Mesothelial cell of epicardium (in vitro differentiated cells): ENCODE measurements around the gene PECR. TPM values are rescaled to one million over a fixed set of nuclear protein-coding genes. Genes with fewer than 3 reads are reported as not detected.

Experiments used
- DNase-seq, 2 experiments: peaks; one replicate each; pipeline ENCODE4 v3.0.0; 2021; ENCODE audit warnings: low spot score in 2 of 2; ENCODE audit not compliant: unreplicated experiment in 2 of 2
- H3K27ac Mint-ChIP-seq: 2 replicates; pipeline ENCODE4 v1.8.0; 2021; ENCODE audit warnings: mixed read lengths
- H3K27me3 Mint-ChIP-seq: 2 replicates; pipeline ENCODE4 v1.8.0; 2021; ENCODE audit warnings: low read depth, mixed read lengths
- H3K36me3 Mint-ChIP-seq: 2 replicates; pipeline ENCODE4 v1.8.0; 2021; ENCODE audit warnings: mixed read lengths
- H3K4me1 Mint-ChIP-seq: 2 replicates; pipeline ENCODE4 v1.8.0; 2021; ENCODE audit warnings: mixed read lengths
- H3K4me3 Mint-ChIP-seq: 2 replicates; pipeline ENCODE4 v1.8.0; 2021; ENCODE audit warnings: mild to moderate bottlenecking, moderate library complexity, mixed read lengths
- H3K9me3 Mint-ChIP-seq: 2 replicates; pipeline ENCODE4 v1.8.0; 2021; ENCODE audit warnings: mixed read lengths
- CTCF ChIP-seq: fragments of 200-600 bp; sonication (generic); IDR thresholded peaks from one replicate; pipeline ENCODE4 v1.5.0; 2021; ENCODE audit warnings: antibody characterized with exemption; ENCODE audit not compliant: unreplicated experiment
- total RNA-seq: library from RNA; stranded (reverse); gene quantifications from 3 replicates; pipeline ENCODE4 v1.2.1, GENCODE V29; 2021

PECR gene
- total RNA-seq, 1 donor from 2014 or later: 9.3 TPM

- H3K27ac Mint-ChIP-seq: no peak overlapping the region
- H3K27me3 Mint-ChIP-seq: no peaks in the 10 kb centered on the region
- no peak for TF ChIP-seq CTCF
- H3K4me1 Mint-ChIP-seq: peaks cover 5% of the 10 kb centered on the region
- peaks cover 12% of the 10 kb centered on the region for H3K36me3 Mint-ChIP-seq
- DNase-seq: no peak
- H3K4me3 Mint-ChIP-seq: no peak overlapping the region
- H3K9me3 Mint-ChIP-seq: peaks cover 7% of the 10 kb centered on the region
Observed at GRCh38 chr2:216057688-216058193, 23.9 kb downstream of the PECR start.

GRCh38 chr2:216056739-216057138 lies 24.9 kb downstream of the PECR start:
- Mint-ChIP-seq H3K36me3 (peaks cover 15% of the 10 kb centered on the region), H3K9me3 (peaks cover 11% of the 10 kb centered on the region), H3K27ac (no peak overlapping the region), H3K4me1 (peaks cover 5% of the 10 kb centered on the region), H3K4me3 (no peak overlapping the region), H3K27me3 (no peaks in the 10 kb centered on the region)
- no peak for TF ChIP-seq CTCF
- no peak for DNase-seq

- Mint-ChIP-seq H3K27me3 (no peaks in the 10 kb centered on the region), H3K36me3 (peaks cover 15% of the 10 kb centered on the region), H3K4me1 (peaks cover 5% of the 10 kb centered on the region), H3K27ac (no peak overlapping the region), H3K4me3 (no peak overlapping the region), H3K9me3 (peaks cover 11% of the 10 kb centered on the region)
- no peak for TF ChIP-seq CTCF
- DNase-seq: no peak
Observed at GRCh38 chr2:216055680-216056079, 25.9 kb downstream of the PECR start.

- Mint-ChIP-seq H3K4me3 (no peak overlapping the region), H3K4me1 (peaks cover 5% of the 10 kb centered on the region), H3K27ac (no peak overlapping the region), H3K36me3 (peaks cover 8% of the 10 kb centered on the region), H3K27me3 (no peaks in the 10 kb centered on the region), H3K9me3 (peaks cover 4% of the 10 kb centered on the region)
- TF ChIP-seq CTCF: no peak
- DNase-seq: no peak
Observed at GRCh38 chr2:216052420-216052819, 29.2 kb downstream of the PECR start.

GRCh38 chr2:216051350-216051749 lies 30.3 kb downstream of the PECR start:
- no peak overlapping the region for H3K27ac Mint-ChIP-seq
- peaks cover 4% of the 10 kb centered on the region for H3K9me3 Mint-ChIP-seq
- H3K27me3 Mint-ChIP-seq: no peaks in the 10 kb centered on the region
- no peak for TF ChIP-seq CTCF
- no peak for DNase-seq
- H3K4me1 Mint-ChIP-seq: peaks cover 5% of the 10 kb centered on the region
- peaks cover 8% of the 10 kb centered on the region for H3K36me3 Mint-ChIP-seq
- no peak overlapping the region for H3K4me3 Mint-ChIP-seq

GRCh38 chr2:216049452-216049851 lies 32.2 kb downstream of the PECR start:
- Mint-ChIP-seq H3K27ac (no peak overlapping the region), H3K4me3 (no peak overlapping the region), H3K36me3 (peaks cover 5% of the 10 kb centered on the region), H3K9me3 (peaks cover 4% of the 10 kb centered on the region), H3K4me1 (no peaks in the 10 kb centered on the region), H3K27me3 (no peaks in the 10 kb centered on the region)
- TF ChIP-seq CTCF: no peak
- no peak for DNase-seq
